Loucy (cell line): Measurements from ENCODE around the gene CAMK1D.

Experiments used
- H2AFZ ChIP-seq: fragments of 200-600 bp; sonication (generic); 2 replicates; pipeline ENCODE4 v1.6.0; 2016; ENCODE audit warnings: antibody characterized with exemption, mild to moderate bottlenecking, low read length, moderate library complexity
- H3F3A ChIP-seq: fragments of 200-600 bp; 2 replicates; pipeline ENCODE4 v1.6.0; 2016; ENCODE audit warnings: antibody characterized with exemption, low read depth, mild to moderate bottlenecking
- H3K27me3 ChIP-seq: fragments of 200-600 bp; sonication (generic); 2 replicates; pipeline ENCODE4 v1.6.1; 2014; ENCODE audit warnings: low read length, mild to moderate bottlenecking; ENCODE audit not compliant: insufficient read depth, poor library complexity, severe bottlenecking
- H3K36me3 ChIP-seq: fragments of 200-600 bp; sonication (generic); 2 replicates; pipeline ENCODE4 v1.6.1; 2016; ENCODE audit warnings: low read length; ENCODE audit not compliant: insufficient read depth
- H3K4me1 ChIP-seq: fragments of 200-600 bp; sonication (generic); 2 replicates; pipeline ENCODE4 v1.5.1; 2014; ENCODE audit warnings: low read length, mild to moderate bottlenecking; ENCODE audit not compliant: insufficient read depth, poor library complexity, severe bottlenecking
- H3K4me2 ChIP-seq: fragments of 200-600 bp; sonication (generic); 2 replicates; pipeline ENCODE4 v1.6.0; 2014; ENCODE audit warnings: antibody characterized with exemption, low read length, low read depth, mild to moderate bottlenecking; ENCODE audit not compliant: poor library complexity, severe bottlenecking
- H3K4me3 ChIP-seq: fragments of 200-600 bp; sonication (generic); 2 replicates; pipeline ENCODE4 v1.5.1; 2014; ENCODE audit warnings: low read length, mild to moderate bottlenecking, mixed read lengths; ENCODE audit not compliant: poor library complexity, severe bottlenecking
- H3K79me2 ChIP-seq: fragments of 200-600 bp; sonication (generic); 2 replicates; pipeline ENCODE4 v1.6.1; 2014; ENCODE audit warnings: low read length; ENCODE audit not compliant: insufficient read depth
- H3K9ac ChIP-seq: fragments of 200-600 bp; sonication (generic); 2 replicates; pipeline ENCODE4 v1.6.0; 2014; ENCODE audit warnings: mild to moderate bottlenecking, low read depth, low read length, moderate library complexity; ENCODE audit not compliant: poor library complexity, severe bottlenecking
- H3K9me2 ChIP-seq: fragments of 200-600 bp; sonication (generic); replicated peaks from 2 replicates; pipeline ENCODE4 v1.6.1; 2016; ENCODE audit warnings: low read depth, low read length, mixed read lengths
- H3K9me3 ChIP-seq: fragments of 200-600 bp; sonication (generic); 2 replicates; pipeline ENCODE4 v1.6.1; 2014; ENCODE audit warnings: mild to moderate bottlenecking, antibody characterized with exemption, low read length, low read depth; ENCODE audit not compliant: insufficient read depth
- H4K20me1 ChIP-seq: fragments of 200-600 bp; sonication (generic); 2 replicates; pipeline ENCODE4 v1.6.0; 2014; ENCODE audit warnings: antibody characterized with exemption, low read length, mild to moderate bottlenecking; ENCODE audit not compliant: insufficient read depth, poor library complexity, severe bottlenecking
- CTCF ChIP-seq: fragments of 200-600 bp; sonication (generic); conservative IDR thresholded peaks from 2 replicates; pipeline ENCODE4 v1.5.1; 2014; ENCODE audit warnings: mild to moderate bottlenecking, antibody characterized with exemption, low read length
- EZH2phosphoT487 ChIP-seq: fragments of 200-600 bp; IDR thresholded peaks from 2 replicates; pipeline ENCODE4 v1.6.1; 2018; ENCODE audit warnings: antibody characterized with exemption, mild to moderate bottlenecking, moderate library complexity, borderline replicate concordance

Gene CAMK1D

DNA sequence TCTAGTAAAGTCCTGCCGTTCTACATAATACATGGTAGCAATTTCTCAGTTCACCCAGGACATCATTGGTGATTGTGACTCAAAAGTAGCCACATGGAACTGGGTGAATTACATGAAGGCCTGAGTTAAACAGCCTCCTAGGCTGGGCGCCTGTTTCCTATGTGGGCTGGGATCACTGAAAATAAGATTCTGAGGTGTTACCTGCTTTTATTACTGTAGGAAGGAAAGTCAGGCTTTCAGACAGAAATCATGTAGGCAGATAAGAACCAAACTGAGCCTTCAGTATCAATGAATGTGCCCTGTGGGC, 160.4 kb downstream of the CAMK1D start:
- TF ChIP-seq CTCF, result no peak
- no peak for TF ChIP-seq EZH2phosphoT487
- no peaks in the 10 kb centered on the region for H3F3A ChIP-seq
- no peak overlapping the region for H2AFZ ChIP-seq
- H3K36me3 ChIP-seq, result no peaks in the 10 kb centered on the region
- no peak overlapping the region for H3K4me3 ChIP-seq
- no peak overlapping the region for H3K4me2 ChIP-seq
- H3K4me1 ChIP-seq, result peaks cover 6% of the 10 kb centered on the region
- no peaks in the 10 kb centered on the region for H3K9me3 ChIP-seq
- H3K79me2 ChIP-seq, result no peaks in the 10 kb centered on the region
- no peaks in the 10 kb centered on the region for H3K27me3 ChIP-seq
- no peaks in the 10 kb centered on the region for H4K20me1 ChIP-seq
- no peak overlapping the region for H3K9ac ChIP-seq
- no peaks in the 10 kb centered on the region for H3K9me2 ChIP-seq

GRCh38 chr10:12510501-12510941, 161.2 kb downstream of the CAMK1D start:
- no peaks in the 10 kb centered on the region for H3K36me3 ChIP-seq
- no peaks in the 10 kb centered on the region for H3K9me3 ChIP-seq
- H3K4me3 ChIP-seq, result no peak overlapping the region
- H3K4me2 ChIP-seq, result no peak overlapping the region
- peaks cover 6% of the 10 kb centered on the region for H3K4me1 ChIP-seq
- no peaks in the 10 kb centered on the region for H3K27me3 ChIP-seq
- no peaks in the 10 kb centered on the region for H3K79me2 ChIP-seq
- H3K9ac ChIP-seq, result no peak overlapping the region
- H3K9me2 ChIP-seq, result no peaks in the 10 kb centered on the region
- TF ChIP-seq CTCF, result no peak
- no peak for TF ChIP-seq EZH2phosphoT487
- no peaks in the 10 kb centered on the region for H4K20me1 ChIP-seq
- no peak overlapping the region for H2AFZ ChIP-seq
- H3F3A ChIP-seq, result no peaks in the 10 kb centered on the region

DNA sequence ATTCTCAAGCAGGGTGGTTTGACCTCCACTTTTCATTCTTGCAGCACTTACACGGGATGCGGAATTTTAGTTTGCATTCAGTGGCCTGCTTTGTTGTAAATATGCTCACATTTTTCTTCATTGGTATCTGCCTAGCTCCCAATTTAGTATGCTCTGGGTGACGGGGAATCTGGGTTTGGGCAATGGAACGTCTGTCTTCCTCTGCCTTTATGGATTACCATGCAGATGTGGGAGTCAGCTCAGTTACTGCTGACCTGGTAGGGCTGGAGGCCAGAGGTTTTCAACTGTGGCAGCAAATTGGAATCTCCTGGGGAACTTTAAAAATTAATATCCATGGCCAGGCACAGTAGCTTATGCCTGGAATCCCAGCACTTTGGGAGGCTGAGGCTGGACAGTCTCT, 161.6 kb downstream of the CAMK1D start:
- Histone ChIP-seq H3K4me3 (no peak overlapping the region), H3F3A (no peaks in the 10 kb centered on the region), H4K20me1 (no peaks in the 10 kb centered on the region), H3K9me2 (no peaks in the 10 kb centered on the region), H3K4me2 (no peak overlapping the region), H3K36me3 (no peaks in the 10 kb centered on the region), H2AFZ (no peak overlapping the region), H3K27me3 (no peaks in the 10 kb centered on the region), H3K79me2 (no peaks in the 10 kb centered on the region), H3K9me3 (no peaks in the 10 kb centered on the region), H3K4me1 (peaks cover 6% of the 10 kb centered on the region), H3K9ac (no peak overlapping the region)
- TF ChIP-seq CTCF (no peak), EZH2phosphoT487 (no peak)
